B cell (primary cell): Measurements from ENCODE around the gene CYB5RL. TPM values are rescaled to one million over a fixed set of nuclear protein-coding genes. Genes with fewer than 3 reads are reported as not detected.
"Not testable (repeated sequence)": the region's sequence is repeated elsewhere in the genome, so short reads cannot be mapped to it uniquely, and the experiment has no call there.

Experiments
- ATAC-seq: fragments of 200-7000 bp; cut with Tn5 transposase; one replicate; pipeline ENCODE4 v1.10.0; 2021; ENCODE audit warnings: low read depth, mild to moderate bottlenecking, moderate number of reproducible peaks, moderate library complexity
- CTCF ChIA-PET: fragments of 350-600 bp; sonication (Branson Sonifier 250); formaldehyde crosslinking; loops from one replicate; lab custom pipeline; 2021; ENCODE audit warnings: antibody characterized with exemption, inconsistent platforms; lab: Charles Lee
- POLR2A ChIA-PET: fragments of 350-600 bp; sonication (Branson Sonifier 250); formaldehyde crosslinking; loops from one replicate; lab custom pipeline; 2021; ENCODE audit warnings: antibody characterized with exemption; lab: Charles Lee
- DNase-seq: peaks from one replicate; pipeline ENCODE4 v3.0.0; 2013
- H2AFZ ChIP-seq: 2 replicates; pipeline ENCODE4 v1.6.1; 2012; ENCODE audit warnings: mild to moderate bottlenecking, low read depth, low read length; ENCODE audit not compliant: insufficient read depth, poor library complexity, severe bottlenecking
- H3K27ac ChIP-seq, 2 donors: 1 replicate in 1 of 2; 2 replicates in 1 of 2; pipeline ENCODE4 v1.5.1; 2012 to 2013; ENCODE audit warnings: low read length in 2 of 2, mild to moderate bottlenecking in 2 of 2, moderate library complexity in 1 of 2
- H3K27me3 ChIP-seq, 4 experiments: fragments of 200-600 bp in 1 of 4; sonication (generic) in 1 of 4; replicated peaks in 1 of 4; 1 replicate in 2 of 4; 2 replicates in 2 of 4; pipeline versions ENCODE4 v1.6.1 to v1.7.0; 2013 to 2016; ENCODE audit warnings: low read length in 3 of 4, mild to moderate bottlenecking in 2 of 4, mixed read lengths in 1 of 4, moderate library complexity in 1 of 4; ENCODE audit not compliant: insufficient read depth in 4 of 4, control insufficient read depth in 3 of 4; ENCODE audit errors: control extremely low read depth in 1 of 4
- H3K36me3 ChIP-seq, 2 experiments: replicated peaks in 1 of 2; 1 replicate in 1 of 2; 2 replicates in 1 of 2; pipeline versions ENCODE4 v1.6.1 to v1.7.1; 2013; ENCODE audit warnings: low read length in 1 of 2; ENCODE audit not compliant: insufficient read depth in 2 of 2, control insufficient read depth in 1 of 2; ENCODE audit errors: control extremely low read depth in 1 of 2, extremely low read depth in 1 of 2
- H3K4me1 ChIP-seq, 2 donors: fragments of 200-600 bp in 1 of 2; sonication (generic) in 1 of 2; 1 replicate in 1 of 2; 2 replicates in 1 of 2; pipeline versions ENCODE4 v1.5.1 to v1.6.1; 2013 to 2017; ENCODE audit warnings: low read length in 2 of 2; ENCODE audit not compliant: control insufficient read depth in 2 of 2, insufficient read depth in 2 of 2
- H3K4me2 ChIP-seq: replicated peaks from 2 replicates; pipeline ENCODE3; 2012; ENCODE audit warnings: mild to moderate bottlenecking, low read depth, low read length; ENCODE audit not compliant: poor library complexity, severe bottlenecking
- H3K4me3 ChIP-seq, 5 experiments: fragments of 200-600 bp in 1 of 5; sonication (generic) in 1 of 5; 1 replicate in 3 of 5; 2 replicates in 2 of 5; pipeline versions ENCODE4 v1.5.1 to v1.7.0; 2011 to 2016; ENCODE audit warnings: low read length in 4 of 5, mild to moderate bottlenecking in 4 of 5, low read depth in 2 of 5, control low read depth in 1 of 5, moderate library complexity in 1 of 5; ENCODE audit not compliant: insufficient read depth in 1 of 5; ENCODE audit errors: control extremely low read depth in 1 of 5, extremely low read depth in 1 of 5
- H3K79me2 ChIP-seq: fragments of 200-600 bp; sonication (generic); one replicate; pipeline ENCODE4 v1.6.0; 2016; ENCODE audit warnings: low read length; ENCODE audit not compliant: control insufficient read depth, insufficient read depth
- H3K9ac ChIP-seq: fragments of 200-600 bp; sonication (generic); 2 replicates; pipeline ENCODE4 v1.6.1; 2017; ENCODE audit warnings: mild to moderate bottlenecking, low read length, moderate library complexity
- H3K9me3 ChIP-seq, 3 donors: one replicate each; pipeline versions ENCODE4 v1.6.1 to v1.7.1; 2013; ENCODE audit warnings: low read length in 2 of 3; ENCODE audit not compliant: control insufficient read depth in 2 of 3, insufficient read depth in 1 of 3; ENCODE audit errors: control extremely low read depth in 1 of 3
- H4K20me1 ChIP-seq: 2 replicates; pipeline ENCODE4 v1.6.0; 2012; ENCODE audit warnings: mild to moderate bottlenecking, low read length; ENCODE audit not compliant: insufficient read depth, control insufficient read depth, poor library complexity, severe bottlenecking
- H3K27ac Mint-ChIP-seq: one replicate; pipeline ENCODE4 v1.8.0; 2021; ENCODE audit warnings: mixed read lengths
- H3K27me3 Mint-ChIP-seq: one replicate; pipeline ENCODE4 v1.8.0; 2021; ENCODE audit warnings: mixed read lengths
- H3K4me1 Mint-ChIP-seq: one replicate; pipeline ENCODE4 v1.8.0; 2021; ENCODE audit warnings: mixed read lengths
- H3K4me3 Mint-ChIP-seq: one replicate; pipeline ENCODE4 v1.8.0; 2021; ENCODE audit warnings: mixed read lengths
- H3K9me3 Mint-ChIP-seq: one replicate; pipeline ENCODE4 v1.8.0; 2022; ENCODE audit warnings: mixed read lengths; ENCODE audit not compliant: insufficient read depth
- CTCF ChIP-seq: fragments of 200-600 bp; IDR thresholded peaks from one replicate; pipeline ENCODE4 v1.8.0; 2022; ENCODE audit warnings: antibody characterized with exemption, mild to moderate bottlenecking
- EZH2 ChIP-seq: IDR thresholded peaks from 2 replicates; pipeline ENCODE4 v1.6.1; 2012; ENCODE audit warnings: borderline replicate concordance, low read depth, mild to moderate bottlenecking, moderate library complexity, low read length; ENCODE audit not compliant: insufficient read depth, poor library complexity, severe bottlenecking
- WGBS: methylation state at CpG from one replicate; pipeline ENCODE4 v1.1.5; 2013; ENCODE audit warnings: missing lambda C conversion rate; ENCODE audit not compliant: insufficient coverage; 5-methylcytosine and 5-hydroxymethylcytosine counted together
- intact Hi-C: fragments of 100-400 bp; cut with micrococcal nuclease; formaldehyde crosslinking; loops from one replicate; pipeline ENCODE4 v1.10.0; 2022
- polyA plus RNA-seq: library from polyadenylated mRNA; depleted of rRNA; stranded (reverse); fragments of >200 nt; gene quantifications from 2 replicates; pipeline ENCODE4 v1.2.3, GENCODE V29; 2012
- total RNA-seq, 2 donors: library from RNA; stranded (reverse); fragments of 120-200 nt in 1 of 2; gene quantifications; 1 replicate in 1 of 2; 2 replicates in 1 of 2; pipeline versions ENCODE4 v1.2.3 to v1.2.4, GENCODE V29; 2013 to 2022

Gene CYB5RL
- total and polyA plus RNA-seq, 2 donors (not counting 1 experiment from before 2014, with no cell fraction given), result 7.9 to 12.4 TPM

- H3K4me3 Mint-ChIP-seq, result no peak overlapping the region
- H3K9me3 Mint-ChIP-seq, result no peaks in the 10 kb centered on the region
- no peak for TF ChIP-seq EZH2
- no peak for TF ChIP-seq CTCF
- Histone ChIP-seq H3K27ac (no peak overlapping the region), H3K4me3 (no peak overlapping the region), H3K79me2 (peaks cover 5% of the 10 kb centered on the region), H3K27me3 (no peaks in the 10 kb centered on the region), H2AFZ (no peak overlapping the region), H3K9ac (no peak overlapping the region), H3K36me3 (peaks cover 9 to 91% of the 10 kb centered on the region in 2 experiments), H4K20me1 (no peaks in the 10 kb centered on the region), H3K4me1 (no peaks in the 10 kb centered on the region), H3K4me2 (no peak overlapping the region), H3K9me3 (no peaks in the 10 kb centered on the region)
- POLR2A ChIA-PET, result no interaction called here
- intact Hi-C loops, result no loop called here
- no peak overlapping the region for H3K27ac Mint-ChIP-seq
- H3K27me3 Mint-ChIP-seq, result no peaks in the 10 kb centered on the region
- WGBS, result no CpG with 5 or more reads among the region's 1 CpG
- DNase-seq, result no peak
- CTCF ChIA-PET, result no interaction called here
- H3K4me1 Mint-ChIP-seq, result no peaks in the 10 kb centered on the region
- ATAC-seq, result no peak
Observed at GRCh38 chr1:54212872-54213271, 13.0 kb upstream of the CYB5RL start.

- Histone ChIP-seq H3K36me3 (peaks cover 13 to 64% of the 10 kb centered on the region in 2 experiments), H4K20me1 (peaks cover 10% of the 10 kb centered on the region)
- WGBS, result 50% methylated on average over 2 of the region's 4 CpGs
- H3K4me3 Mint-ChIP-seq, POLR2A ChIA-PET, H3K4me3 ChIP-seq, H2AFZ ChIP-seq, H3K9me3 Mint-ChIP-seq, H3K4me1 Mint-ChIP-seq, H3K9ac ChIP-seq, DNase-seq, intact Hi-C loops, ATAC-seq, H3K27ac Mint-ChIP-seq, H3K27ac ChIP-seq, CTCF ChIA-PET, H3K4me1 ChIP-seq, H3K9me3 ChIP-seq, H3K27me3 Mint-ChIP-seq, H3K4me2 ChIP-seq, H3K79me2 ChIP-seq, H3K27me3 ChIP-seq: not testable (repeated sequence)
Observed at GRCh38 chr1:54207896-54208295, 8.1 kb upstream of the CYB5RL start.
